Keratinocyte (primary cell): ENCODE results near the gene KCNT2. TPM values are rescaled to one million over a fixed set of nuclear protein-coding genes. Genes with fewer than 3 reads are reported as not detected.

ENCODE experiments used
- DNase-seq: peaks from one replicate; pipeline ENCODE4 v3.0.0-alpha.2; 2011; ENCODE audit warnings: low read depth, missing footprints, low spot score
- FAIRE-seq: peaks from 2 replicates; lab custom pipeline; 2011; peaks lifted over from hg19 to GRCh38; lab: Jason Lieb, UNC
- H2AFZ ChIP-seq: 2 replicates; pipeline ENCODE4 v1.6.0; 2012; ENCODE audit warnings: low read length, control low read depth, inconsistent platforms; ENCODE audit not compliant: control insufficient read depth
- H3K27ac ChIP-seq: 2 replicates; pipeline ENCODE4 v1.5.1; 2011; ENCODE audit warnings: low read length; ENCODE audit not compliant: control insufficient read depth, insufficient read depth
- H3K27me3 ChIP-seq: 3 replicates; pipeline ENCODE4 v1.6.0; 2011; ENCODE audit warnings: low read length; ENCODE audit not compliant: control insufficient read depth, insufficient read depth; ENCODE audit errors: extremely low read depth
- H3K36me3 ChIP-seq, 2 experiments: 2 replicates in 1 of 2; 3 replicates in 1 of 2; pipeline ENCODE4 v1.5.1; 2011; ENCODE audit warnings: low read length in 2 of 2, mild to moderate bottlenecking in 1 of 2; ENCODE audit not compliant: control insufficient read depth in 2 of 2, insufficient read depth in 2 of 2; ENCODE audit errors: extremely low read depth in 1 of 2
- H3K4me1 ChIP-seq: 3 replicates; pipeline ENCODE4 v1.5.1; 2011; ENCODE audit warnings: low read length; ENCODE audit not compliant: control insufficient read depth, insufficient read depth; ENCODE audit errors: extremely low read depth
- H3K4me2 ChIP-seq: 3 replicates; pipeline ENCODE4 v1.6.0; 2011; ENCODE audit warnings: low read depth, low read length; ENCODE audit not compliant: control insufficient read depth, insufficient read depth; ENCODE audit errors: extremely low read depth
- H3K4me3 ChIP-seq, 3 experiments: fragments of 200-600 bp in 1 of 3; sonication (generic) in 1 of 3; 2 replicates in 2 of 3; 3 replicates in 1 of 3; pipeline ENCODE4 v1.5.1; 2011 to 2016; ENCODE audit warnings: low read length in 3 of 3, mild to moderate bottlenecking in 3 of 3, control low read depth in 2 of 3, inconsistent platforms in 1 of 3, low read depth in 1 of 3, mixed read lengths in 1 of 3, mixed run types in 1 of 3, moderate library complexity in 1 of 3; ENCODE audit not compliant: control insufficient read depth in 2 of 3, insufficient read depth in 2 of 3; ENCODE audit errors: extremely low read depth in 1 of 3
- H3K79me2 ChIP-seq: 2 replicates; pipeline ENCODE4 v1.6.0; 2012; ENCODE audit warnings: low read length; ENCODE audit not compliant: control insufficient read depth, insufficient read depth
- H3K9ac ChIP-seq: 3 replicates; pipeline ENCODE4 v1.6.0; 2011; ENCODE audit warnings: low read length; ENCODE audit not compliant: control insufficient read depth, insufficient read depth; ENCODE audit errors: extremely low read depth
- H3K9me1 ChIP-seq: 3 replicates; pipeline ENCODE4 v1.6.0; 2011; ENCODE audit warnings: low read length; ENCODE audit not compliant: control insufficient read depth, insufficient read depth; ENCODE audit errors: extremely low read depth
- H3K9me3 ChIP-seq: 2 replicates; pipeline ENCODE4 v1.5.1; 2012; ENCODE audit warnings: low read depth, low read length; ENCODE audit not compliant: control insufficient read depth
- H4K20me1 ChIP-seq: 3 replicates; pipeline ENCODE4 v1.6.0; 2011; ENCODE audit warnings: low read length; ENCODE audit not compliant: control insufficient read depth, insufficient read depth; ENCODE audit errors: extremely low read depth
- EZH2 ChIP-seq: IDR thresholded peaks from one replicate; pipeline ENCODE4 v1.6.1; 2012; ENCODE audit warnings: inconsistent platforms, mild to moderate bottlenecking, low read length, moderate library complexity
- dilution Hi-C: fragments of 300-500 bp; cut with MboI; formaldehyde crosslinking; loops from one replicate; pipeline ENCODE4 v1.7.0; 2020; ENCODE audit warnings: low sequenced_read_pairs; ENCODE audit not compliant: extremely low pct_ligation_motif_present
- polyA plus RNA-seq, 5 experiments: library from polyadenylated mRNA; depleted of rRNA in 3 of 5; stranded (reverse) in 3 of 5; stranded (forward) in 1 of 5; unstranded in 1 of 5; fragments of >200 nt; gene quantifications; 1 replicate in 1 of 5; 2 replicates in 3 of 5; 3 replicates in 1 of 5; pipeline versions ENCODE4 v1.2.1 to v1.2.3, GENCODE V29; 2011 to 2012; ENCODE audit warnings: missing spikeins in 2 of 5, low read depth in 1 of 5, low replicate concordance in 1 of 5
- TF ChIP-seq, protein P1 (sequence below), 3 experiments: IDR thresholded peaks in 1 of 3; conservative IDR thresholded peaks in 1 of 3; optimal IDR thresholded peaks in 1 of 3; 2 replicates in 2 of 3; 3 replicates in 1 of 3; pipeline versions ENCODE3 to v1.5.1; 2011; ENCODE audit warnings: low read length in 3 of 3, mild to moderate bottlenecking in 3 of 3, moderate library complexity in 2 of 3, control low read depth in 1 of 3, inconsistent platforms in 1 of 3; ENCODE audit not compliant: insufficient read depth in 2 of 3; ENCODE audit errors: extremely low read depth in 1 of 3

KCNT2 gene
- polyA plus RNA-seq, 1 donor (not counting 4 experiments of a cell fraction or from before 2014, with no cell fraction given), result not detected

DNA sequence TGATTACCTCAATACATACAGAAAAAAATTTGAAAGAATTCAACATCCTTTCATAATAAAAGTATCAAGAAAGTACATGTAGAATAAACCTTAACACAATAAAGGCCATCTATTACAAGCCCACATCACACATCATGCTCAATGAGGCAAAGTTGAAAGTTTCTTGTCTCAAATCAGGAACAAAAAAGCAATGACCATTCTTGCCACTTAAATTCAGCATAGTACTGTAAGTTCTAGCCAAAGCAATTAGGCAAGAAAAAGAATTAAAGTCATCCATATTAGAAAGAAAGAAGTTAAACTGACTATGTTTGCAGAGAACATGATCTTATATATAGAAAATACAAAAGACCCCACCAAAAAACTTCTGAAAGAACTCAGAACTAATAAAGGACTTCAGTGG, 44.5 kb downstream of the KCNT2 start:
- Histone ChIP-seq H3K27ac (no peak overlapping the region), H3K4me2 (no peak overlapping the region), H3K9me3 (no peaks in the 10 kb centered on the region), H3K9me1 (no peaks in the 10 kb centered on the region), H3K36me3 (no peaks in the 10 kb centered on the region), H3K4me1 (no peaks in the 10 kb centered on the region), H3K4me3 (no peak overlapping the region), H3K9ac (no peak overlapping the region), H2AFZ (no peak overlapping the region), H3K27me3 (no peaks in the 10 kb centered on the region), H4K20me1 (no peaks in the 10 kb centered on the region), H3K79me2 (no peaks in the 10 kb centered on the region)
- DNase-seq (no peak), FAIRE-seq (no peak)
- TF ChIP-seq, protein P1, sequence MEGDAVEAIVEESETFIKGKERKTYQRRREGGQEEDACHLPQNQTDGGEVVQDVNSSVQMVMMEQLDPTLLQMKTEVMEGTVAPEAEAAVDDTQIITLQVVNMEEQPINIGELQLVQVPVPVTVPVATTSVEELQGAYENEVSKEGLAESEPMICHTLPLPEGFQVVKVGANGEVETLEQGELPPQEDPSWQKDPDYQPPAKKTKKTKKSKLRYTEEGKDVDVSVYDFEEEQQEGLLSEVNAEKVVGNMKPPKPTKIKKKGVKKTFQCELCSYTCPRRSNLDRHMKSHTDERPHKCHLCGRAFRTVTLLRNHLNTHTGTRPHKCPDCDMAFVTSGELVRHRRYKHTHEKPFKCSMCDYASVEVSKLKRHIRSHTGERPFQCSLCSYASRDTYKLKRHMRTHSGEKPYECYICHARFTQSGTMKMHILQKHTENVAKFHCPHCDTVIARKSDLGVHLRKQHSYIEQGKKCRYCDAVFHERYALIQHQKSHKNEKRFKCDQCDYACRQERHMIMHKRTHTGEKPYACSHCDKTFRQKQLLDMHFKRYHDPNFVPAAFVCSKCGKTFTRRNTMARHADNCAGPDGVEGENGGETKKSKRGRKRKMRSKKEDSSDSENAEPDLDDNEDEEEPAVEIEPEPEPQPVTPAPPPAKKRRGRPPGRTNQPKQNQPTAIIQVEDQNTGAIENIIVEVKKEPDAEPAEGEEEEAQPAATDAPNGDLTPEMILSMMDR (optimal IDR thresholded peaks at IDR 0.05 in 1 of 3, IDR thresholded peaks at IDR 0.05 in 1 of 3, conservative IDR thresholded peaks at IDR 0.05 in 1 of 3; ENCODE audit: extremely low read depth in 1 of 3, insufficient read depth in 2 of 3, low read length in 3 of 3), result no peak
- no peak for TF ChIP-seq EZH2
- dilution Hi-C loops, result no loop called here

DNA sequence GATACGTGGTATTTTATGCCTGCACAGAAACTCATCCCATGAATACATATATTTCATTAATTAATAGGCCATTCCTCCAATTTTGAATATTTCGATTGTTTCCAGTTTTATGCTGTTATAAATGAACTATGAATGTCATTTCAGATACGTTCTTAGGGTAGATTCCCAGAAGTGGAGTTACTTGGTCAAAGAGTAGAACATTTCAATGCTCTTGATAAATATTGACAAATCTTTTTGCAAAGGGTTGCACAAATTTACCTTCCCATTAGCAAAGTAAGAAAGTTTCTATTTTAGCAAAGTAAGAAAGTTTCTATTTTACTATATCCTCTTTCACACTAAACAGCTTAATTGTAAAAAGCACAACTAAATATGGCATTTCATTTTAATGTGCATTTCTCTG, 48.9 kb downstream of the KCNT2 start:
- H3K27ac ChIP-seq, result no peak overlapping the region
- H3K9ac ChIP-seq, result no peak overlapping the region
- H3K4me1 ChIP-seq, result no peaks in the 10 kb centered on the region
- FAIRE-seq (no peak), DNase-seq (no peak)
- TF ChIP-seq EZH2, result no peak
- TF ChIP-seq, protein P1 (optimal IDR thresholded peaks at IDR 0.05 in 1 of 3, IDR thresholded peaks at IDR 0.05 in 1 of 3, conservative IDR thresholded peaks at IDR 0.05 in 1 of 3; ENCODE audit: extremely low read depth in 1 of 3, insufficient read depth in 2 of 3, low read length in 3 of 3), result no peak
- no peak overlapping the region for H3K4me2 ChIP-seq
- H3K79me2 ChIP-seq, result no peaks in the 10 kb centered on the region
- no peaks in the 10 kb centered on the region for H3K9me3 ChIP-seq
- H3K4me3 ChIP-seq, result no peak overlapping the region
- H4K20me1 ChIP-seq, result no peaks in the 10 kb centered on the region
- no peaks in the 10 kb centered on the region for H3K27me3 ChIP-seq
- dilution Hi-C loops, result no loop called here
- H3K36me3 ChIP-seq, result no peaks in the 10 kb centered on the region
- H3K9me1 ChIP-seq, result no peaks in the 10 kb centered on the region
- no peak overlapping the region for H2AFZ ChIP-seq
